IPS-20b (cell line): ENCODE results near the gene TGFBRAP1.
"Not testable (repeated sequence)": the region's sequence is repeated elsewhere in the genome, so short reads cannot be mapped to it uniquely, and the experiment has no call there.

Experiments used
- H3K27ac ChIP-seq: one replicate; pipeline ENCODE4 v1.5.1; 2013; ENCODE audit warnings: low read length
- H3K27me3 ChIP-seq: 2 replicates; pipeline ENCODE4 v1.6.1; 2013; ENCODE audit warnings: mild to moderate bottlenecking, low read length, inconsistent platforms; ENCODE audit not compliant: insufficient read depth
- H3K36me3 ChIP-seq: 2 replicates; pipeline ENCODE4 v1.6.1; 2013; ENCODE audit warnings: low read depth, mild to moderate bottlenecking, inconsistent platforms, low read length, moderate library complexity; ENCODE audit not compliant: insufficient read depth
- H3K4me1 ChIP-seq: 2 replicates; pipeline ENCODE4 v1.6.1; 2013; ENCODE audit warnings: mild to moderate bottlenecking, control low read depth, inconsistent platforms, low read length, moderate library complexity; ENCODE audit not compliant: insufficient read depth
- H3K4me3 ChIP-seq: 2 replicates; pipeline ENCODE4 v1.5.1; 2013; ENCODE audit warnings: mild to moderate bottlenecking, low read length, inconsistent platforms
- H3K9ac ChIP-seq: 2 replicates; pipeline ENCODE4 v1.6.1; 2013; ENCODE audit warnings: low read depth, mild to moderate bottlenecking, inconsistent platforms, low read length, moderate library complexity
- H3K9me3 ChIP-seq: 2 replicates; pipeline ENCODE4 v1.6.1; 2013; ENCODE audit warnings: mild to moderate bottlenecking, low read depth, low read length, inconsistent platforms; ENCODE audit not compliant: insufficient read depth

Gene TGFBRAP1

DNA sequence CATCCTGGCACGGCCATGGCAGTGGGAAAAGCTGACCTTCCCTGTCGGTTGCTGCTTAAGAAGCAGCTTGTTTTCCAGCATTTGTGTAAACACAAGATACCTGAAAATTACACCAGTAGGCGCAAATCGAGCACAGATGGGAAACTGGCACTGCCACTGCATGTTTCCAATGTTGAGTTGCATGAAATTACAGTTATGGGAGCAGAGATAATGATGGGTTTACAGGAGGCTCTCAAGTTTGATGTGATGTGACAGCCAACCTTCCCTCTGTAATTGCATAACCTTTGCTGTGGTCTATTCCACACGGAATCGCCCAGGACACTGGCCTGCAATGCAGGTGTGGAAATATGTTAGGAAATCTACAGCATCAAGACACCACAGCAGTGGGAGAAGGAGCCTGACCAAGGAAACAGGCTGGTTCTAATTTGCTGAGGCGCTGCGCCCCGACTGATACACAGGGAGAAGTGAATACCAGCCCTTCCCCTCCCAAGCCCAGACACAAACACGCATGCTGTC lies 70.6 kb downstream of the TGFBRAP1 start:
- Histone ChIP-seq H3K27me3 (no peaks in the 10 kb centered on the region), H3K36me3 (no peaks in the 10 kb centered on the region), H3K4me1 (no peaks in the 10 kb centered on the region; the same call in 1 of the 2 replicates), H3K4me3 (no peak overlapping the region), H3K27ac (no peak overlapping the region), H3K9me3 (no peaks in the 10 kb centered on the region), H3K9ac (no peak overlapping the region)

DNA sequence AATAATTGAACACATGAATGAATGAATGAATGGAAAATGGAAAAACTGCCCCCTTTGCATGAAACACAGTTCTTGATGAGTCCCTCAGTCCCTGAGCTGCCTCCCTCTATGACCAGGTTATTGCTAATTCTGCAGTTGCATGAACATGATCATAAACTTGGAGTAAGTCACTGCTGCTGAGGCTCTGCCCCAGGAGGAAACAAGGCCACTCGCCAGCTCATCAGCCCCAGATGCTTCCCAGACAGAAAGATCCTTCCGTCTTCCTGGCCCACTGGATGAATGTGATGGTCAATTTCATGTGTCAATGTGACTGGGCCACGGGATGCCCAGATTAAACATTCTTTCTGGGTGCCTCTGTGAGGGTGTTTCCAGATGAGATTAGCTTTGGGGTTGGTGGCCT lies 71.6 kb downstream of the TGFBRAP1 start:
- Histone ChIP-seq H3K9ac (no peak overlapping the region), H3K9me3 (no peaks in the 10 kb centered on the region), H3K27me3 (no peaks in the 10 kb centered on the region), H3K4me1 (no peaks in the 10 kb centered on the region; the same call in 1 of the 2 replicates), H3K36me3 (no peaks in the 10 kb centered on the region), H3K4me3 (no peak overlapping the region), H3K27ac (no peak overlapping the region)

DNA sequence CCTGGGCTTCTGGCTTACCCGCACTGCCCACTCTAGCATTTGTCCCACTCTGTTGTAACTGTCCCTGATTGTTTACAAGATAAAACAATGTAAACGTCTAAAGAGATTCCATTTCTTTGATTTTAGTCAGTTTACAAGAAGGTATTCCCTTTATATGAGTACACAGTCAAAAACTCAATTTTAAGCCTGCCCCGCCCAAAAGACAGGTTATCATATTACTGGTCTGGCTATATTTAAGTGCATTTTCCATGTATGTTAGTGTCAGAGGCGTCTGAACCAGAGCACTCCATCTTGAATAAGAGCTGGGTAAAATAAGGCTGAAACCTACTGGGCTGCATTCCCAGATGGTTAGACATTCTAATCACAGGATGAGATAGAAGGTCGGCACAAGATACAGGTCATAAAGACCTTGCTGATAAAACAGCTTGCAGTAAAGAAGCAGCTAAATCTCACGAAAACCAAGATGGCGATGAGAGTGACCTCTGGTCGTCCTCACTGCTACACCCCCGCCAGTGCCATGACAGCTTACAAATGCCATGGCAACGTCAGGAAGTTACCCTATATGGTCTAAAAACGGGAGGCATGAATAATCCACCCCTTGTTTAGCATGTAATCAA lies 73.0 kb downstream of the TGFBRAP1 start:
- H3K4me3 ChIP-seq = no peak overlapping the region
- no peaks in the 10 kb centered on the region for H3K27me3 ChIP-seq
- no peak overlapping the region for H3K27ac ChIP-seq
- no peaks in the 10 kb centered on the region for H3K4me1 ChIP-seq
- H3K9me3 ChIP-seq = no peaks in the 10 kb centered on the region
- H3K36me3 ChIP-seq = no peaks in the 10 kb centered on the region
- H3K9ac ChIP-seq = no peak overlapping the region

DNA sequence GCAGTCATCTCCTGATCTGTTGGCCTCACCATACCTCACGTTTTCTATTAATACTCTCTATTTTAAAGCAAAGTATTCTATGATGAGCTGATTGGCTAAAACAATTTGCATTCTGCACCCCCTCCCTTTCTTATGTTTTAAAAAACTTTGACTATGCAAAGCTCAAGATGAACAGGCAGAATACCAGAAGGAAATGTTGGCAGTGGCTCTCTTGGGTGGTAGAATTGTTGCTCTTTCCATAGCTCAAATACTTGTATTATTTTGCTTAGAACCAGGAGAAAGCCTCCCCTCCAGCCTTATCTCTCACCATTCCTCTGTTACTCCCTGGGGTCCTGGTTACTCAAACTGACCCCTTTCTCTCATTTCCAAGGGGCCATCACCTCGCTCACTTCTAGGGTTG lies 73.6 kb downstream of the TGFBRAP1 start:
- no peaks in the 10 kb centered on the region for H3K4me1 ChIP-seq
- H3K27ac ChIP-seq = no peak overlapping the region
- H3K4me3 ChIP-seq = no peak overlapping the region
- no peaks in the 10 kb centered on the region for H3K9me3 ChIP-seq
- H3K9ac ChIP-seq = no peak overlapping the region
- H3K36me3 ChIP-seq = no peaks in the 10 kb centered on the region
- H3K27me3 ChIP-seq = no peaks in the 10 kb centered on the region

DNA sequence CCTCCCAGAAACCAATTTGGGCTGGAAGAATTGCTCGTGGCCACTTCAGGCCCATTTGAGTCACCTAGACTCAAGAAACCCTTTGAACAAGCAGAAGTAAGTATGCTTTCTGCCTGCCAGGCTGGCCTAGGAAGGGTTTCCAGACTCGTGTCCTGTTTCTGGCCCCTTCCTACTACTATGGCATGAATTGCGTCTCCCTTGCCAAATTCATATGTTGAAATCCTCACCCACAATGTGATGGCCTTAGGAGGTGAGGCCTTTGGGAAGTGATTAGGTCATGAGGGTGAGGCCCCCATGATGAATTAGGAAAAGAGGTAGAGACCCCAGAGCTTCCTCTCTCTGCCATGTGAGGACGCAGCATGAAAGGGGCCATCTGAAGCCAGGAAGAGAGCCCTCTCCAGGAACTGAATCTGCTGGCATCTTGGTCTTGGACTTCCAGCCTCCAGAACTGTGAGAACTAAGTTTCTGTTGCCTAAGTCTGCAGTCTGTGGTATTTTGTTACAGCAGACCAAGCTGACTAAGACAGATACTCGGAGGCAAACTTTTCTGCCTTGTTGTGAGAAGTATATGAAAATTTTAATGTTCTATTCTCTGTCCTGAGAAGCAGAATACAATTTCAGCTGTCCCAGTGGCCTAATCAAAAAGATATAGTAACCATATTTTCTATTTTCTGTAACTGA lies 74.9 kb downstream of the TGFBRAP1 start:
- Histone ChIP-seq H3K4me3 (no peak overlapping the region), H3K9me3 (no peaks in the 10 kb centered on the region), H3K27me3 (no peaks in the 10 kb centered on the region), H3K36me3 (no peaks in the 10 kb centered on the region), H3K27ac (no peak overlapping the region), H3K9ac (no peak overlapping the region), H3K4me1 (no peaks in the 10 kb centered on the region)

DNA sequence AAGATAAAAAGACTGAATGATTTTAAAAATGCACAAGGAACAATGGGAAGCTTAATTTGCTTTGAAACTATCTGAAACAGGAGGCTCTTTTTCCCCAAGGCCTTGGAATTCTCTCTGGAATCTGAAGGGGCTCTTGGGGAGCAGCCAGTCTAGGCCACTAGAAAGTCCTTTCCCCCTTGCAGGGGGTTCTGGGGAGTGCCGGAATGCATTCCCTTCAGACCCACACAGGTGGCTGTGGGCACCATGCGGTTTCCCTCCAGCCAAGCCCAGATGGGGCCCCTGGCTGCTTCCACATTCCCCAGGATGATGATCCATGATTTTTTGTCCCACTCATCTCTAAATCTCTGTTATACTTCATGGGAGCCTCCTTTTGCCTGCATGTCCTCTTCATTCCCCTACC lies 77.3 kb downstream of the TGFBRAP1 start:
- no peak overlapping the region for H3K9ac ChIP-seq
- no peaks in the 10 kb centered on the region for H3K27me3 ChIP-seq
- no peaks in the 10 kb centered on the region for H3K4me1 ChIP-seq
- no peaks in the 10 kb centered on the region for H3K36me3 ChIP-seq
- no peak overlapping the region for H3K27ac ChIP-seq
- no peak overlapping the region for H3K4me3 ChIP-seq
- H3K9me3 ChIP-seq = no peaks in the 10 kb centered on the region

DNA sequence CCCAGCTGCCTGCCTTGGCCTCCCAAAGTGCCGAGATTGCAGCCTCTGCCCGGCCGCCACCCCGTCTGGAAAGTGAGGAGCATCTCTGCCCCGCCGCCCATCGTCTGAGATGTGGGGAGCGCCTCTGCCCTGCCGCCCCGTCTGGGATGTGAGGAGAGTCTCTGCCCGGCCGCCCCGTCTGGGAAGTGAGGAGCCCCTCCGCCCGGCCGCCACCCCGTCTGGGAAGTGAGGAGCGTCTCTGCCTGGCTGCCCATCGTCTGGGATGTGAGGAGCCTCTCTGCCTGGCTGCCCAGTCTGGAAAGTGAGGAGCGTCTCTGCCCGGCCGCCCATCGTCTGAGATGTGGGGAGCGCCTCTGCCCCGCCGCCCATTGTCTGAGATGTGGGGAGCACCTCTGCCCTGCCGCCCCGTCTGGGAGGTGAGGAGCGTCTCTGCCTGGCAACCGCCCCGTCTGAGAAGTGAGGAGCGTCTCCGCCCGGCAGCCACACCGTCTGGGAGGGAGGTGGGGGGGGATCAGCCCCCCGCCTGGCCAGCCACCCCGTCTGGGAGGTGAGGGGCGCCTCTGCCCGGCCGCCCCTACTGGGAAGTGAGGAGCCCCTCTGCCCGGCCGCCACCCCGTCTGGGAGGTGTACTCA lies 78.4 kb downstream of the TGFBRAP1 start:
- H3K4me1 ChIP-seq, H3K9ac ChIP-seq, H3K27me3 ChIP-seq, H3K9me3 ChIP-seq, H3K36me3 ChIP-seq, H3K4me3 ChIP-seq, H3K27ac ChIP-seq: not testable (repeated sequence)

DNA sequence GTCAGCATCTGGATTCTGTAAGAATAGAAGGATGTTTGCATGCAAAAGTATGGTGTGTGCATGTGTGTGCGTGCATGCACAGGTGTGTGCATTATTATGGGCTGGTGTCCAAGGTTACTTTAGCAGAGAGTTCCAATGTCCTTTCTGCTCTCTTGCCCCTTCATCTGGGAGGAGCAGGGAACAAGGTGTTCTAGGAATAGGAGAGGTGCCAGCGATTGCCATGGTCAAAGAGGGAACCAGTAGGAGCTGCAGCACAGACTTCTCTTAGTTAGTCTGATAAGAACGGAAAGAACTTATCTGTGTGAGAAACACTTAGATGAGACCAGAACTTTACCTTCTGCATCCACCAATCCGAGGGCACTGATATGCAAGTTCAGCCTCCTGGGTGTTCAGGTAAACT lies 79.6 kb downstream of the TGFBRAP1 start:
- H3K9ac ChIP-seq = no peak overlapping the region
- no peaks in the 10 kb centered on the region for H3K4me1 ChIP-seq
- no peak overlapping the region for H3K27ac ChIP-seq
- H3K9me3 ChIP-seq = no peaks in the 10 kb centered on the region
- H3K36me3 ChIP-seq = no peaks in the 10 kb centered on the region
- no peaks in the 10 kb centered on the region for H3K27me3 ChIP-seq
- H3K4me3 ChIP-seq = no peak overlapping the region

DNA sequence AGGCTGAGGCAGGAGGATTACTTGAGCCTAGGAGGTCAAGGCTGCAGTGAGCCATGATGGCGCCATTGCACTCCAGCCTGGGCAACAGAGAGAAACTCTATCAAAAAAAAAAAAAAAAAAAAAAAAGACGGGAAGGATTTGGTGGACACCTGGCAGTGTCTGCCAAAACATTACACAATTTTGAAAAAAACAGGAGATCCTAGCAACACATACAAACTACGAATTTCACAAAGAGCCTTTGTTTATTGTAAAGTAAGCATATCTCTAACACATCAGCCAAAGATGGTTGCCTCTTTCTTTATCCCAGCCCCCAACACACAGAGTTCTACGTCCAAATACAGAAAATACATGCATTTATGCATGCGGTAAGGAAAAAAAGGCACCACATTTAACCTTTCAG lies 80.4 kb downstream of the TGFBRAP1 start:
- Histone ChIP-seq H3K9me3 (no peaks in the 10 kb centered on the region), H3K4me1 (no peaks in the 10 kb centered on the region), H3K4me3 (no peak overlapping the region), H3K27me3 (no peaks in the 10 kb centered on the region), H3K36me3 (no peaks in the 10 kb centered on the region), H3K27ac (no peak overlapping the region), H3K9ac (no peak overlapping the region)

DNA sequence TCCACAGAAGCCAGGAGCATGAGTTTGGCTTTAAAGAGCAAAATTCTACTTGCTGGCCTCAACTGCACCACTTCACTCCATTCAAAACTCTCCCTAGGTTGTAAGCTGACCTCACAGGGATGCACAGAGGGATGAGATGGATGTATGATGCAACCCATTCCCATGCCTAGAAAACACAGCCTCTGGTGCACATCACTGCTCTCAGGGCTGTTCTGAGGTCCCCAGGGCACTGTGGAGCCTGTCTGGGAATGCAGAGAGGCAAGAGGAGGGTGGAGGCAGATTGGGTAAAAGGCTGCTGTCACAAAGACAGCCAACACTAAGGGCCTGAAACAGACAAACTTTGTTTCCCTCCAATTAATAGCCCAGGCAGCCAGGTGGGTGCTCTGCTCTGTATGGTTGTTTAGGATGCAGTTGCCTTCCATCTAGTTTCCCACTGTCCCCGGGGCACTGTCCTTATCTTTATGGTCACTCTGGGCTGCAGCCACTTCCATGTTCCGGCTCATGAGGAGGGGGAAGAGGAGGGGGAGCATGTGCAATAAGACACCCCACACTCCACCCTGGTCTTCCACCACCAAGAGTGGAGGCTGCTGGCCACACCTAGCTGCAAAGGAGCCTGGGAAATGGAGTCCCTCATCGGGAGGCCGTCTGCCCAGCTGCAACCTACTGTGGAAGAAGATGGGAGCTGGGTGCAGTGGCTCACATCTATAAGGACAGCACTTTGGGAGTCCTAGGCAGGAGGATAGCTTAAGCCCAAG lies 81.0 kb downstream of the TGFBRAP1 start:
- no peaks in the 10 kb centered on the region for H3K27me3 ChIP-seq
- H3K27ac ChIP-seq = no peak overlapping the region
- H3K9ac ChIP-seq = no peak overlapping the region
- H3K4me1 ChIP-seq = no peaks in the 10 kb centered on the region
- no peaks in the 10 kb centered on the region for H3K9me3 ChIP-seq
- H3K36me3 ChIP-seq = no peaks in the 10 kb centered on the region
- H3K4me3 ChIP-seq = no peak overlapping the region

DNA sequence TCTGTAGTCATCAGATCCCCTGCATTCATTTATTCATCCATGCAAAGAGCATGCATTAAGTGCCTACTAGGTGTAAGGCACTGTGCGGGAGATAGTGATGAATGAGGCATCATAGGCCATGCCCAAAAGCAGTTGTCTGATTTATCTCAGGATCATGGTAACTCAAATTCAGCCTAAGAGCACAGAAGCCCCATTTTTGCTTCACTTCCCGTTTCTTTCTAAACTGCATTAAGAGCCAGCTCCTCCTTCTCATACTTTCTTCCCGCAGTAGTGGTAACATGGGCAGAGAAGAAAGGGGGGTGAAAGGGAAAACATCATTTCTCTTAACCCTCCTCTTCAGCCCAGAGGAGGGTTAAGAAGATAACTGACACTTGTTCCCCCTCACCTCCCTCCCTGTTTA lies 85.1 kb downstream of the TGFBRAP1 start:
- no peaks in the 10 kb centered on the region; the same call in 1 of the 2 replicates for H3K27me3 ChIP-seq
- no peaks in the 10 kb centered on the region for H3K9me3 ChIP-seq
- no peak overlapping the region for H3K9ac ChIP-seq
- H3K27ac ChIP-seq = no peak overlapping the region
- no peaks in the 10 kb centered on the region for H3K36me3 ChIP-seq
- no peaks in the 10 kb centered on the region for H3K4me1 ChIP-seq
- no peak overlapping the region for H3K4me3 ChIP-seq
